K562 (cell line): ENCODE measurements around the gene C2CD2. TPM values are rescaled to one million over a fixed set of nuclear protein-coding genes. Genes with fewer than 3 reads are reported as not detected.

ENCODE experiments used
- ATAC-seq: fragments of 200-7000 bp; cut with Tn5 transposase; 3 replicates; pipeline ENCODE4 v1.9.1; 2020; ENCODE audit warnings: moderate library complexity
- BruUV-seq: library from RNA; stranded (reverse); fragments of 400-500 nt; replicated peaks from 2 replicates; lab custom pipeline; 2021; lab: Mats Ljungman, UMichigan
- CTCF ChIA-PET: fragments of 300-600 bp; formaldehyde crosslinking; extraction: SDS; loops from one replicate; lab custom pipeline; 2021; ENCODE audit warnings: low intra/inter-chr PET ratio; lab: Yijun Ruan, JAX
- POLR2A ChIA-PET: fragments of 300-600, 350-650 bp; sonication (Branson Sonifier 250); formaldehyde crosslinking; extraction: SDS; loops from one replicate; lab custom pipeline; 2021; ENCODE audit warnings: antibody characterized with exemption, inconsistent platforms; lab: Yijun Ruan, JAX
- DNase-seq, 4 experiments: peaks; one replicate each; pipeline versions ENCODE4 v3.0.0 to v3.0.0-alpha.2; 2011 to 2018; ENCODE audit warnings: low spot score in 3 of 4, mixed read lengths in 3 of 4; ENCODE audit errors: extremely low read depth in 1 of 4
- FAIRE-seq: peaks from 2 replicates; lab custom pipeline; 2011; peaks lifted over from hg19 to GRCh38; lab: Jason Lieb, UNC
- H2AFZ ChIP-seq: 2 replicates; pipeline ENCODE4 v1.6.0; 2011; ENCODE audit warnings: low read depth, low read length, control low read depth, inconsistent platforms
- H3K27ac ChIP-seq: fragments of 200-600 bp; 3 replicates; pipeline ENCODE4 v1.8.0; 2011; ENCODE audit warnings: low read depth, mild to moderate bottlenecking, control low read depth, inconsistent platforms, low read length, moderate library complexity, mixed read lengths; ENCODE audit errors: extremely low read depth
- H3K27me3 ChIP-seq, 2 experiments: fragments of 300-600 bp in 1 of 2; 2 replicates in 1 of 2; 3 replicates in 1 of 2; pipeline versions ENCODE4 v1.6.0 to v1.8.0; 2011; ENCODE audit warnings: inconsistent platforms in 2 of 2, low read length in 2 of 2, mild to moderate bottlenecking in 1 of 2, mixed read lengths in 1 of 2, moderate library complexity in 1 of 2; ENCODE audit not compliant: control insufficient read depth in 2 of 2, insufficient read depth in 2 of 2
- H3K36me3 ChIP-seq: fragments of 300-600 bp; 3 replicates; pipeline ENCODE4 v1.8.0; 2011; ENCODE audit warnings: mild to moderate bottlenecking, low read length, inconsistent platforms; ENCODE audit not compliant: control insufficient read depth, insufficient read depth
- H3K4me1 ChIP-seq, 2 experiments: fragments of 200-600 bp in 1 of 2; replicated peaks in 1 of 2; 2 replicates in 1 of 2; 3 replicates in 1 of 2; pipeline versions ENCODE4 v1.5.1 to v1.8.0; 2011; ENCODE audit warnings: inconsistent platforms in 2 of 2, low read length in 2 of 2, mild to moderate bottlenecking in 1 of 2, mixed read lengths in 1 of 2, moderate library complexity in 1 of 2; ENCODE audit not compliant: control insufficient read depth in 2 of 2, insufficient read depth in 2 of 2
- H3K4me2 ChIP-seq: 2 replicates; pipeline ENCODE4 v1.6.1; 2011; ENCODE audit warnings: low read length, control low read depth, inconsistent platforms, mixed read lengths; ENCODE audit not compliant: insufficient read depth
- H3K4me3 ChIP-seq: fragments of 200-600 bp; sonication (generic), shearing (Covaris generic); 2 replicates; pipeline ENCODE4 v1.5.1; 2016; ENCODE audit warnings: control low read depth, inconsistent platforms
- H3K79me2 ChIP-seq: fragments of 200-600 bp; 3 replicates; pipeline ENCODE4 v1.8.0; 2011; ENCODE audit warnings: low read length, inconsistent platforms; ENCODE audit not compliant: control insufficient read depth, insufficient read depth
- H3K9ac ChIP-seq, 2 experiments: 2 replicates each; pipeline versions ENCODE4 v1.6.0 to v1.6.1; 2011; ENCODE audit warnings: low read depth in 2 of 2, low read length in 2 of 2, control low read depth in 1 of 2, inconsistent platforms in 1 of 2, mild to moderate bottlenecking in 1 of 2, mixed read lengths in 1 of 2; ENCODE audit not compliant: insufficient read depth in 1 of 2
- H3K9me1 ChIP-seq: one replicate; pipeline ENCODE4 v1.6.0; 2011; ENCODE audit warnings: inconsistent platforms, mild to moderate bottlenecking, low read length, moderate library complexity; ENCODE audit not compliant: control insufficient read depth, insufficient read depth
- H3K9me3 ChIP-seq: replicated peaks from 2 replicates; pipeline ENCODE4 v1.5.1; 2011; ENCODE audit warnings: low read depth, low read length, inconsistent platforms; ENCODE audit not compliant: control insufficient read depth, insufficient read depth
- H4K20me1 ChIP-seq: replicated peaks from 2 replicates; pipeline ENCODE4 v1.6.1; 2011; ENCODE audit warnings: low read length, inconsistent platforms, mixed read lengths; ENCODE audit not compliant: control insufficient read depth, insufficient read depth
- CBFB ChIP-seq: sonication (generic); formaldehyde crosslinking; IDR thresholded peaks from 2 replicates; pipeline ENCODE4 v1.4.0; 2020; ENCODE audit warnings: mild to moderate bottlenecking, missing genetic modification reagents
- FOXJ2 ChIP-seq: fragments of 200-800 bp; sonication (Bioruptor generic); IDR thresholded peaks from 2 replicates; pipeline ENCODE4 v1.6.1; 2016; ENCODE audit warnings: missing genetic modification characterization, missing compliant biosample characterization
- HNRNPUL1 ChIP-seq: fragments of 200-400 bp; formaldehyde crosslinking; IDR thresholded peaks from 2 replicates; pipeline ENCODE4 v1.6.1; 2017; ENCODE audit warnings: low read length
- NR0B1 ChIP-seq: fragments of 450-650 bp; IDR thresholded peaks from one replicate; pipeline ENCODE4 v1.6.1; 2018; ENCODE audit warnings: mild to moderate bottlenecking, moderate library complexity; ENCODE audit not compliant: partially characterized antibody
- NR2C2 ChIP-seq, 2 experiments: fragments of 200-800 bp in 1 of 2; sonication (Bioruptor generic) in 1 of 2; sonication (generic) in 1 of 2; formaldehyde crosslinking in 1 of 2; IDR thresholded peaks; 2 replicates each; pipeline versions ENCODE4 v1.6.1 to v1.8.0; 2016 to 2022; ENCODE audit warnings: mild to moderate bottlenecking in 1 of 2, missing compliant biosample characterization in 1 of 2, missing genetic modification characterization in 1 of 2, missing genetic modification reagents in 1 of 2
- ZBTB8A ChIP-seq: fragments of 450-650 bp; IDR thresholded peaks from 2 replicates; pipeline ENCODE4 v1.6.1; 2018; ENCODE audit warnings: mild to moderate bottlenecking, moderate library complexity; ENCODE audit not compliant: partially characterized antibody
- ZFPM2 ChIP-seq: fragments of 250-450 bp; sonication (Bioruptor Pico); IDR thresholded peaks from 2 replicates; pipeline ENCODE4 v1.5.1; 2022; ENCODE audit warnings: mild to moderate bottlenecking
- ZNF124 ChIP-seq: sonication (generic); formaldehyde crosslinking; IDR thresholded peaks from 2 replicates; pipeline ENCODE4 v1.8.1; 2022; ENCODE audit warnings: missing genetic modification reagents
- ZNF174 ChIP-seq: fragments of 250-450 bp; sonication (Bioruptor Pico); IDR thresholded peaks from 2 replicates; pipeline ENCODE4 v1.4.0; 2020; ENCODE audit warnings: mild to moderate bottlenecking
- ZNF197 ChIP-seq: fragments of 200-800 bp; sonication (Bioruptor generic); IDR thresholded peaks from 2 replicates; pipeline ENCODE4 v1.6.1; 2016; ENCODE audit warnings: low read depth, missing genetic modification characterization, missing compliant biosample characterization
- WGBS: fragments of 100-300 bp; shearing (Covaris generic); methylation state at CpG from one replicate; pipeline ENCODE4 v1.1.6; 2016; ENCODE audit warnings: low coverage, mixed read lengths; ENCODE audit not compliant: insufficient coverage; ENCODE audit errors: missing lambda C conversion rate; 5-methylcytosine and 5-hydroxymethylcytosine counted together
- in situ Hi-C: fragments of 300-500 bp; cut with MboI; formaldehyde crosslinking; loops from 4 replicates; pipeline ENCODE4 v1.15.0; 2018; ENCODE audit warnings: inconsistent platforms, mixed read lengths
- intact Hi-C: fragments of 100-400 bp; cut with micrococcal nuclease; formaldehyde crosslinking; loops from 2 replicates; pipeline ENCODE4 v1.14.2; 2022
- polyA plus RNA-seq, 8 experiments: library from polyadenylated mRNA; depleted of rRNA in 4 of 8; stranded (reverse) in 5 of 8; unstranded in 3 of 8; fragments of >200 nt; fragmentation: Nextera tagmentation in 2 of 8; fragmentation: Illumina TruSeq in 1 of 8; extraction: Ambion mirVana in 2 of 8; extraction: Trizol in 1 of 8; gene quantifications; 2 replicates each; pipeline versions ENCODE4 v1.2.1 to v1.2.3, GENCODE V29; 2011 to 2014; ENCODE audit warnings: inconsistent platforms in 1 of 8, missing spikeins in 1 of 8
- total RNA-seq, 7 experiments: library from RNA; depleted of rRNA in 6 of 7; stranded (reverse); fragments of >200 nt in 6 of 7; fragmentation: Illumina TruSeq in 2 of 7; extraction: Trizol in 2 of 7; gene quantifications; 2 replicates each; pipeline versions ENCODE4 v1.2.1 to v1.2.3, GENCODE V29; 2011 to 2021; ENCODE audit warnings: low replicate concordance in 1 of 7

C2CD2 gene
- total and polyA plus RNA-seq, 9 of the 15 experiments (the other 6 are each of a cell fraction or from before 2014, with no cell fraction given) = 1.3 to 21.6 (median 12.1) TPM

- no peaks in the 10 kb centered on the region; the same call in 1 of the 2 replicates for H4K20me1 ChIP-seq
- no peak for FAIRE-seq
- no peak for TF ChIP-seq ZBTB8A
- no peak for TF ChIP-seq HNRNPUL1
- no peak for TF ChIP-seq NR0B1
- TF ChIP-seq ZFPM2 = no peak
- no peak for TF ChIP-seq NR2C2 (CRISPR knock-in tag; IDR thresholded peaks at IDR 0.05)
- TF ChIP-seq NR2C2 (tag; IDR thresholded peaks at IDR 0.05) = no peak
- TF ChIP-seq ZNF124 (CRISPR knock-in tag) = no peak
- no peak for TF ChIP-seq ZNF197 (CRISPR knock-in tag)
- TF ChIP-seq ZNF174 (CRISPR knock-in tag) = no peak
- no peak for TF ChIP-seq CBFB (CRISPR knock-in tag)
- TF ChIP-seq FOXJ2 = no peak
- TF ChIP-seq, all 486 proteins: peak for 0
- Histone ChIP-seq H3K4me3 (no peak overlapping the region), H3K79me2 (no peaks in the 10 kb centered on the region), H3K9me1 (no peaks in the 10 kb centered on the region), H3K9me3 (no peaks in the 10 kb centered on the region), H3K4me2 (no peak overlapping the region), H3K4me1 (peaks cover 9 to 14% of the 10 kb centered on the region in 2 experiments), H3K9ac (no peak overlapping the region), H3K36me3 (peaks cover 5% of the 10 kb centered on the region; the same call in 1 of the 3 replicates), H3K27ac (no peak overlapping the region), H3K27me3 (no peaks in the 10 kb centered on the region), H2AFZ (no peak overlapping the region)
- intact Hi-C loops = no loop called here
- ChIA-PET POLR2A (interaction anchor here (1.4 to 1.5 kb wide), 2 partner anchors 10 to 12 kb away, joined by 4 to 5 read pairs; partner anchors contain the start of gene PRDM15), CTCF (no interaction called here)
- ATAC-seq = no peak
- in situ Hi-C loops = no loop called here
- BruUV-seq = no TSS peak
- WGBS = 74% methylated on average over 6 of the region's 6 CpGs
- DNase-seq = no peak
These were observed 63.5 kb downstream of the C2CD2 start for GRCh38 chr21:41890355-41890754.
